Thoracic aorta (tissue), 2 donors: Measurements from ENCODE around the gene GATAD2A. TPM values are rescaled to one million over a fixed set of nuclear protein-coding genes. Genes with fewer than 3 reads are reported as not detected.

Experiments
- ATAC-seq: fragments of 150-250 bp; one replicate; pipeline ENCODE4 v1.8.0; 2017; ENCODE audit warnings: low read depth; ENCODE audit not compliant: insufficient number of reproducible peaks, low FRiP score
- DNase-seq: peaks from one replicate; pipeline ENCODE4 v3.0.0-alpha.2; 2020; ENCODE audit warnings: low spot score
- H3K27ac ChIP-seq, 2 donors: fragments of 200-600 bp; sonication (generic); 1 replicate in 1 of 2; 2 replicates in 1 of 2; pipeline ENCODE4 v1.5.1; 2016; ENCODE audit warnings: mild to moderate bottlenecking in 2 of 2, moderate library complexity in 2 of 2
- H3K27me3 ChIP-seq: fragments of 200-600 bp; sonication (generic); replicated peaks from 2 replicates; pipeline ENCODE4 v1.6.0; 2016; ENCODE audit warnings: mild to moderate bottlenecking; ENCODE audit not compliant: insufficient read depth
- H3K36me3 ChIP-seq: fragments of 200-600 bp; sonication (generic); one replicate; pipeline ENCODE4 v1.5.1; 2016
- H3K4me1 ChIP-seq, 2 donors: fragments of 200-600 bp; sonication (generic); 1 replicate in 1 of 2; 2 replicates in 1 of 2; pipeline versions ENCODE4 v1.5.1 to v1.6.0; 2016; ENCODE audit warnings: low read depth in 2 of 2, mild to moderate bottlenecking in 1 of 2; ENCODE audit not compliant: control insufficient read depth in 1 of 2
- H3K4me3 ChIP-seq: fragments of 200-600 bp; sonication (generic); 2 replicates; pipeline ENCODE4 v1.5.1; 2016; ENCODE audit warnings: mild to moderate bottlenecking
- H3K9me3 ChIP-seq: fragments of 200-600 bp; sonication (generic); 2 replicates; pipeline ENCODE4 v1.5.1; 2016
- CTCF ChIP-seq: fragments of 200-600 bp; sonication (generic); IDR thresholded peaks from one replicate; pipeline ENCODE4 v1.5.1; 2019; ENCODE audit warnings: antibody characterized with exemption
- total RNA-seq, 2 donors: library from RNA; depleted of rRNA; stranded (reverse); fragments of >200 nt; gene quantifications; one replicate each; pipeline versions ENCODE4 v1.1.0 to v1.2.3, GENCODE V29; 2016

GATAD2A gene
- total RNA-seq, 2 donors from 2014 or later: 55.9 to 79.1 TPM

GRCh38 chr19:19550972-19551852 is 145.7 kb downstream of the GATAD2A start:
- H3K4me3 ChIP-seq: no peak overlapping the region
- no peaks in the 10 kb centered on the region for H3K27me3 ChIP-seq
- H3K36me3 ChIP-seq: no peaks in the 10 kb centered on the region
- ATAC-seq: no peak
- H3K27ac ChIP-seq: no peak overlapping the region
- no peak for DNase-seq
- no peaks in the 10 kb centered on the region for H3K9me3 ChIP-seq
- no peak for TF ChIP-seq CTCF
- H3K4me1 ChIP-seq: no peaks in the 10 kb centered on the region

- no peaks in the 10 kb centered on the region for H3K9me3 ChIP-seq
- H3K27ac ChIP-seq: no peak overlapping the region
- no peak overlapping the region for H3K4me3 ChIP-seq
- H3K27me3 ChIP-seq: no peaks in the 10 kb centered on the region
- ATAC-seq: no peak
- DNase-seq: no peak
- no peaks in the 10 kb centered on the region for H3K4me1 ChIP-seq
- no peak for TF ChIP-seq CTCF
- H3K36me3 ChIP-seq: no peaks in the 10 kb centered on the region
These were observed 146.3 kb downstream of the GATAD2A start for GRCh38 chr19:19551853-19552192.

GRCh38 chr19:19552798-19553197 is 147.3 kb downstream of the GATAD2A start:
- Histone ChIP-seq H3K27ac (no peak overlapping the region), H3K27me3 (no peaks in the 10 kb centered on the region), H3K9me3 (no peaks in the 10 kb centered on the region), H3K4me3 (no peak overlapping the region), H3K4me1 (no peaks in the 10 kb centered on the region), H3K36me3 (no peaks in the 10 kb centered on the region)
- peak; percentile 42 for TF ChIP-seq CTCF
- ATAC-seq (no peak), DNase-seq (no peak)

- Histone ChIP-seq H3K36me3 (no peaks in the 10 kb centered on the region), H3K27me3 (no peaks in the 10 kb centered on the region), H3K27ac (no peak overlapping the region), H3K4me3 (no peak overlapping the region), H3K9me3 (no peaks in the 10 kb centered on the region), H3K4me1 (no peaks in the 10 kb centered on the region)
- DNase-seq (no peak), ATAC-seq (no peak)
- no peak for TF ChIP-seq CTCF
These were observed 148.2 kb downstream of the GATAD2A start for GRCh38 chr19:19553670-19554069.

GRCh38 chr19:19554074-19555023 is 148.9 kb downstream of the GATAD2A start:
- TF ChIP-seq CTCF: peak; percentile 59
- no peaks in the 10 kb centered on the region for H3K27me3 ChIP-seq
- DNase-seq (no peak), ATAC-seq (no peak)
- no peak overlapping the region for H3K4me3 ChIP-seq
- no peaks in the 10 kb centered on the region for H3K4me1 ChIP-seq
- H3K27ac ChIP-seq: no peak overlapping the region
- no peaks in the 10 kb centered on the region for H3K36me3 ChIP-seq
- H3K9me3 ChIP-seq: no peaks in the 10 kb centered on the region
